GM21526 (cell line): ENCODE measurements around the gene ZNF850.
"Not testable (repeated sequence)": the region's sequence is repeated elsewhere in the genome, so short reads cannot be mapped to it uniquely, and the experiment has no call there.

Experiments used
- ATAC-seq: cut with Tn5 transposase; IDR thresholded peaks from one replicate; pipeline ENCODE4 v1.9.1; 2021; ENCODE audit warnings: moderate library complexity; ENCODE audit not compliant: unreplicated experiment, low FRiP score

The ZNF850 gene

GRCh38 chr19:36772311-36773222, at the start of gene ZNF850:
Gene ZNF850 (minus strand): TSS chr19:36772807. CDS start chr19:36762606, 10,201 bp downstream.
- ATAC-seq = peak; percentile 83

GRCh38 chr19:36821758-36822157, 49.2 kb upstream of the ZNF850 start:
- no peak for ATAC-seq

GRCh38 chr19:36819130-36819630, 46.6 kb upstream of the ZNF850 start:
- no peak for ATAC-seq

GRCh38 chr19:36807029-36807428, 34.4 kb upstream of the ZNF850 start:
- no peak for ATAC-seq

- no peak for ATAC-seq
These were observed 32.8 kb upstream of the ZNF850 start for GRCh38 chr19:36805364-36805763.

GRCh38 chr19:36797786-36798108, 25.1 kb upstream of the ZNF850 start:
- no peak for ATAC-seq

- ATAC-seq = no peak
These were observed 24.0 kb upstream of the ZNF850 start for GRCh38 chr19:36796714-36796992.

GRCh38 chr19:36791420-36792141, 19.0 kb upstream of the ZNF850 start:
- ATAC-seq = not testable (repeated sequence)

GRCh38 chr19:36775768-36776167, 3.2 kb upstream of the ZNF850 start:
- no peak for ATAC-seq

GRCh38 chr19:36773223-36773579, 594 bp upstream of the ZNF850 start:
- ATAC-seq = no peak

GRCh38 chr19:36771261-36772231, 1.1 kb downstream of the ZNF850 start:
- ATAC-seq = no peak

- no peak for ATAC-seq
These were observed 22.4 kb downstream of the ZNF850 start for GRCh38 chr19:36750066-36750691.

GRCh38 chr19:36749613-36750012, 23.0 kb downstream of the ZNF850 start:
- ATAC-seq = not testable (repeated sequence)

- no peak for ATAC-seq
These were observed 24.0 kb downstream of the ZNF850 start for GRCh38 chr19:36748431-36749275.

GRCh38 chr19:36747750-36748149, 24.9 kb downstream of the ZNF850 start:
- no peak for ATAC-seq

- no peak for ATAC-seq
These were observed 26.7 kb downstream of the ZNF850 start for GRCh38 chr19:36745870-36746269.

GRCh38 chr19:36736166-36736565, 36.4 kb downstream of the ZNF850 start:
- not testable (repeated sequence) for ATAC-seq

GRCh38 chr19:36719687-36720556, 52.7 kb downstream of the ZNF850 start:
- ATAC-seq = no peak
